H9 (cell line): Measurements from ENCODE around the gene POU2AF1. TPM values are rescaled to one million over a fixed set of nuclear protein-coding genes. Genes with fewer than 3 reads are reported as not detected.

ENCODE experiments used
- DNase-seq: peaks from one replicate; pipeline ENCODE4 v3.0.0-alpha.2; 2017
- H2AFZ ChIP-seq: one replicate; pipeline ENCODE4 v1.6.1; 2013; ENCODE audit warnings: mild to moderate bottlenecking, low read length, control low read depth, moderate library complexity
- H2AK5ac ChIP-seq: 2 replicates; pipeline ENCODE4 v1.6.1; 2013; ENCODE audit warnings: low read length, control low read depth, mixed read lengths; ENCODE audit not compliant: insufficient read length
- H2BK120ac ChIP-seq: one replicate; pipeline ENCODE4 v1.6.1; 2013; ENCODE audit warnings: low read depth, mild to moderate bottlenecking, low read length, control low read depth, inconsistent platforms; ENCODE audit not compliant: poor library complexity, severe bottlenecking
- H2BK12ac ChIP-seq: 2 replicates; pipeline ENCODE4 v1.6.1; 2013; ENCODE audit warnings: low read length, control low read depth, mixed read lengths, low read depth; ENCODE audit not compliant: insufficient read length
- H2BK15ac ChIP-seq: 2 replicates; pipeline ENCODE4 v1.6.1; 2013; ENCODE audit warnings: low read depth, low read length, control low read depth
- H2BK20ac ChIP-seq: one replicate; pipeline ENCODE4 v1.6.1; 2013; ENCODE audit warnings: low read depth, mild to moderate bottlenecking, low read length, control low read depth, inconsistent platforms; ENCODE audit not compliant: poor library complexity, severe bottlenecking
- H2BK5ac ChIP-seq: 2 replicates; pipeline ENCODE4 v1.6.1; 2013; ENCODE audit warnings: low read length, control low read depth, mixed read lengths; ENCODE audit not compliant: insufficient read length
- H3K14ac ChIP-seq: 2 replicates; pipeline ENCODE4 v1.6.1; 2013; ENCODE audit warnings: low read length, control low read depth; ENCODE audit not compliant: insufficient read depth
- H3K18ac ChIP-seq: 2 replicates; pipeline ENCODE4 v1.6.1; 2013; ENCODE audit warnings: low read depth, mild to moderate bottlenecking, mixed read lengths, low read length, control low read depth; ENCODE audit not compliant: insufficient read length
- H3K23ac ChIP-seq: 2 replicates; pipeline ENCODE4 v1.6.1; 2013; ENCODE audit warnings: low read length, control low read depth, mixed read lengths, low read depth; ENCODE audit not compliant: insufficient read length
- H3K23me2 ChIP-seq: 2 replicates; pipeline ENCODE4 v1.6.1; 2013; ENCODE audit warnings: low read depth, mild to moderate bottlenecking, mixed read lengths, low read length, control low read depth; ENCODE audit not compliant: insufficient read length, poor library complexity, severe bottlenecking
- H3K27ac ChIP-seq: 2 replicates; pipeline ENCODE4 v1.5.1; 2013; ENCODE audit warnings: low read length, control low read depth, mixed read lengths, low read depth; ENCODE audit not compliant: insufficient read length
- H3K27me3 ChIP-seq: 2 replicates; pipeline ENCODE4 v1.6.1; 2013; ENCODE audit warnings: low read length, control low read depth, inconsistent platforms; ENCODE audit not compliant: insufficient read depth
- H3K4ac ChIP-seq: 2 replicates; pipeline ENCODE4 v1.6.1; 2013; ENCODE audit warnings: low read depth, mild to moderate bottlenecking, control low read depth, inconsistent platforms, low read length, moderate library complexity
- H3K4me1 ChIP-seq: 2 replicates; pipeline ENCODE4 v1.6.1; 2013; ENCODE audit warnings: low read length, control low read depth, inconsistent platforms; ENCODE audit not compliant: insufficient read depth
- H3K4me2 ChIP-seq: 2 replicates; pipeline ENCODE4 v1.6.1; 2013; ENCODE audit warnings: low read length, control low read depth, mixed read lengths; ENCODE audit not compliant: insufficient read length, insufficient read depth
- H3K56ac ChIP-seq: 2 replicates; pipeline ENCODE4 v1.6.1; 2013; ENCODE audit warnings: low read depth, mild to moderate bottlenecking, mixed read lengths, low read length, control low read depth; ENCODE audit not compliant: insufficient read length
- H3K79me1 ChIP-seq: 2 replicates; pipeline ENCODE4 v1.6.1; 2013; ENCODE audit warnings: low read depth, mild to moderate bottlenecking, moderate library complexity, low read length, control low read depth, inconsistent platforms; ENCODE audit not compliant: insufficient read depth, poor library complexity, severe bottlenecking
- H3K79me2 ChIP-seq: 2 replicates; pipeline ENCODE4 v1.6.1; 2013; ENCODE audit warnings: low read length, control low read depth, inconsistent platforms; ENCODE audit not compliant: insufficient read depth
- H3K9ac ChIP-seq: 2 replicates; pipeline ENCODE4 v1.6.1; 2013; ENCODE audit warnings: low read length, control low read depth, mixed read lengths; ENCODE audit not compliant: insufficient read length; ENCODE audit errors: extremely low read depth
- H3K9me3 ChIP-seq: one replicate; pipeline ENCODE4 v1.6.1; 2013; ENCODE audit warnings: low read depth, low read length, inconsistent platforms; ENCODE audit not compliant: control insufficient read depth
- H3T11ph ChIP-seq: one replicate; pipeline ENCODE4 v1.6.1; 2013; ENCODE audit warnings: mild to moderate bottlenecking, low read length, control low read depth, inconsistent platforms
- H4K20me1 ChIP-seq: one replicate; pipeline ENCODE4 v1.6.1; 2013; ENCODE audit not compliant: control insufficient read depth, insufficient read length, insufficient read depth
- H4K5ac ChIP-seq: 2 replicates; pipeline ENCODE4 v1.6.1; 2013; ENCODE audit warnings: low read depth, mild to moderate bottlenecking, mixed read lengths, low read length, control low read depth; ENCODE audit not compliant: insufficient read length
- H4K8ac ChIP-seq: replicated peaks from 2 replicates; pipeline ENCODE4 v1.6.1; 2013; ENCODE audit warnings: low read length, control low read depth, mixed read lengths, low read depth; ENCODE audit not compliant: insufficient read length
- H4K91ac ChIP-seq: 2 replicates; pipeline ENCODE4 v1.6.1; 2013; ENCODE audit warnings: low read depth, mild to moderate bottlenecking, moderate library complexity, mixed read lengths, low read length, control low read depth; ENCODE audit not compliant: insufficient read length
- H3K27ac Mint-ChIP-seq, 3 experiments: 2 replicates in 2 of 3; 3 replicates in 1 of 3; pipeline ENCODE4 v1.8.0; 2020 to 2021; ENCODE audit warnings: mixed read lengths in 3 of 3, mild to moderate bottlenecking in 1 of 3, moderate library complexity in 1 of 3
- H3K27me3 Mint-ChIP-seq: 2 replicates; pipeline ENCODE4 v1.8.0; 2021; ENCODE audit warnings: low read depth, mild to moderate bottlenecking, moderate library complexity, mixed read lengths
- H3K36me3 Mint-ChIP-seq, 3 experiments: 2 replicates in 2 of 3; 3 replicates in 1 of 3; pipeline ENCODE4 v1.8.0; 2020 to 2021; ENCODE audit warnings: low read depth in 3 of 3, mixed read lengths in 3 of 3; ENCODE audit not compliant: insufficient read depth in 1 of 3
- H3K4me1 Mint-ChIP-seq, 2 experiments: 2 replicates each; pipeline ENCODE4 v1.8.0; 2020; ENCODE audit warnings: mixed read lengths in 2 of 2
- H3K4me3 Mint-ChIP-seq, 2 experiments: 2 replicates in 1 of 2; 3 replicates in 1 of 2; pipeline ENCODE4 v1.8.0; 2020 to 2021; ENCODE audit warnings: mild to moderate bottlenecking in 2 of 2, mixed read lengths in 2 of 2, moderate library complexity in 1 of 2
- H3K9me3 Mint-ChIP-seq, 2 experiments: 2 replicates in 1 of 2; 3 replicates in 1 of 2; pipeline ENCODE4 v1.8.0; 2020; ENCODE audit warnings: mild to moderate bottlenecking in 2 of 2, mixed read lengths in 2 of 2, moderate library complexity in 1 of 2
- WGBS: extraction: QIAGEN DNeasy Blood & Tissue Kit; methylation state at CpG from one replicate; pipeline ENCODE4 v1.1.7; 2013; ENCODE audit warnings: missing lambda C conversion rate, low lambda C conversion rate, mixed read lengths; ENCODE audit not compliant: insufficient read length; ENCODE audit errors: extremely low coverage; 5-methylcytosine and 5-hydroxymethylcytosine counted together
- total RNA-seq: library from RNA; stranded (reverse); gene quantifications from 2 replicates; pipeline ENCODE4 v1.2.1, GENCODE V29; 2021
- TF ChIP-seq, protein P1 (sequence below): fragments of 200-600 bp; sonication (generic); conservative IDR thresholded peaks from 3 replicates; pipeline ENCODE4 v1.8.0; 2021; ENCODE audit warnings: antibody characterized with exemption, mild to moderate bottlenecking

Gene POU2AF1
- total RNA-seq, 1 experiment from 2014 or later: not detected

DNA sequence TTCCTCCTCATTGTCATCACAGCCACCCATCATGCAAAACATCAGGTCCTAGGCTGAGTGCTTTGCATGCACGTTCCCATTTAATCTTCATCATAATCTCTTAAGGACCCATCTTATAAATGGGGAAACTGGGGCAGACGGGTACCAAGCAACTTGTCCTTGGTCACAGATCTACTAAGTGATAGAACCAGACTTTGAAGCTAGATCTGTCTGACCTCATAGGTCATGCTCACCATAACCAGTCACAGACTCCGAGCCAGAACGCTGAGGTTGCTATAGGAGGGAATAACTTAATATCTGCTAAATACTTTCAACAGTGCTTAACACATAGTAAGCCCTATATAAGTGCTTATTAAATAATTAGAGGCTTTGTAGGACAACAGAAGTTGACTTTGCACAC is 43.0 kb downstream of the POU2AF1 start:
- TF ChIP-seq, protein P1, sequence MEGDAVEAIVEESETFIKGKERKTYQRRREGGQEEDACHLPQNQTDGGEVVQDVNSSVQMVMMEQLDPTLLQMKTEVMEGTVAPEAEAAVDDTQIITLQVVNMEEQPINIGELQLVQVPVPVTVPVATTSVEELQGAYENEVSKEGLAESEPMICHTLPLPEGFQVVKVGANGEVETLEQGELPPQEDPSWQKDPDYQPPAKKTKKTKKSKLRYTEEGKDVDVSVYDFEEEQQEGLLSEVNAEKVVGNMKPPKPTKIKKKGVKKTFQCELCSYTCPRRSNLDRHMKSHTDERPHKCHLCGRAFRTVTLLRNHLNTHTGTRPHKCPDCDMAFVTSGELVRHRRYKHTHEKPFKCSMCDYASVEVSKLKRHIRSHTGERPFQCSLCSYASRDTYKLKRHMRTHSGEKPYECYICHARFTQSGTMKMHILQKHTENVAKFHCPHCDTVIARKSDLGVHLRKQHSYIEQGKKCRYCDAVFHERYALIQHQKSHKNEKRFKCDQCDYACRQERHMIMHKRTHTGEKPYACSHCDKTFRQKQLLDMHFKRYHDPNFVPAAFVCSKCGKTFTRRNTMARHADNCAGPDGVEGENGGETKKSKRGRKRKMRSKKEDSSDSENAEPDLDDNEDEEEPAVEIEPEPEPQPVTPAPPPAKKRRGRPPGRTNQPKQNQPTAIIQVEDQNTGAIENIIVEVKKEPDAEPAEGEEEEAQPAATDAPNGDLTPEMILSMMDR: no peak
- Histone ChIP-seq H4K8ac (no peak overlapping the region), H3K4me2 (no peak overlapping the region), H3K9ac (no peak overlapping the region), H2AK5ac (no peak overlapping the region), H2AFZ (no peak overlapping the region), H3K9me3 (no peaks in the 10 kb centered on the region), H3K4me1 (peaks cover 7% of the 10 kb centered on the region; the same call in 1 of the 2 replicates), H2BK5ac (no peak overlapping the region), H3K18ac (no peak overlapping the region), H2BK120ac (no peak overlapping the region), H3K79me2 (no peaks in the 10 kb centered on the region), H3K23me2 (no peaks in the 10 kb centered on the region), H4K91ac (no peak overlapping the region), H4K5ac (no peak overlapping the region), H3K56ac (no peak overlapping the region), H4K20me1 (no peaks in the 10 kb centered on the region), H3K4ac (no peak overlapping the region), H3K79me1 (no peaks in the 10 kb centered on the region), H2BK12ac (no peak overlapping the region), H3K27me3 (no peaks in the 10 kb centered on the region), H3T11ph (no peak overlapping the region), H3K27ac (no peak overlapping the region), H3K23ac (no peak overlapping the region), H3K14ac (no peak overlapping the region), H2BK20ac (no peak overlapping the region), H2BK15ac (no peak overlapping the region)
- no peak for DNase-seq
- peaks cover 22 to 24% of the 10 kb centered on the region in 2 experiments for H3K4me1 Mint-ChIP-seq
- H3K9me3 Mint-ChIP-seq: peaks cover 9 to 10% of the 10 kb centered on the region in 2 experiments
- peaks cover 0 to 14% (median 9%) of the 10 kb centered on the region in 3 experiments; a peak in 6 of 7 replicates for H3K36me3 Mint-ChIP-seq
- H3K27ac Mint-ChIP-seq: no peak overlapping the region; a peak in 1 of 7 replicates
- no CpG with 5 or more reads among the region's 4 CpGs for WGBS
- H3K27me3 Mint-ChIP-seq: no peaks in the 10 kb centered on the region; the same call in 1 of the 2 replicates
- H3K4me3 Mint-ChIP-seq: no peak overlapping the region
